Stimulated activated CD8-positive, alpha-beta memory T cell treated with anti-CD3 and anti-CD28 coated beads, Interleukin-7, amount 100 ng/mL, for 1 hour (primary cell): ENCODE data around the gene DISP3.
"Not testable (repeated sequence)": the region's sequence is repeated elsewhere in the genome, so short reads cannot be mapped to it uniquely, and the experiment has no call there.

Experiments
- DNase-seq, 2 donors: peaks; one replicate each; pipeline ENCODE4 v3.0.0-alpha.2; 2020; ENCODE audit warnings: low read depth in 2 of 2

The DISP3 gene

GRCh38 chr1:11576109-11576875, 97.3 kb downstream of the DISP3 start:
- DNase-seq = no peak

DNA sequence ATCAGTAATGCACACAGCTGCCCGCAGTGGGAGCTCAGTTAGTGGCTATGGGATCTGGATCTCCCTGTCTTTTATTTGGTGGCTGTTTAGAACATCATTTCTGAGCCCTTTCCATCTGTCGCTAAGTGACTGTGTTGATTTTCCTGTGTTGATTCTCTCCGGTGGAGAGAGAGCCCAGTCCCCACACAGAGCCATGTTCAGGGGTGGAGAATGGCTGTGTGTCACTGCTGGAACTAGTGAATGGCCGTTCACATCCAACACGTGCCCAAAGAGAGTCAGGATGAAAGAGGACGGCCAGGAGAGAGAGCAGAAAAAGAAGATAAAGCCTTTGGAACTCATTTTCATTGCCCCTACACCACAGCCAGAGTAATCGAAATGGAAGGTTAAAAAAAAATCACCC, 99.0 kb downstream of the DISP3 start:
- no peak for DNase-seq

GRCh38 chr1:11579506-11579905, 100.6 kb downstream of the DISP3 start:
- no peak for DNase-seq

DNA sequence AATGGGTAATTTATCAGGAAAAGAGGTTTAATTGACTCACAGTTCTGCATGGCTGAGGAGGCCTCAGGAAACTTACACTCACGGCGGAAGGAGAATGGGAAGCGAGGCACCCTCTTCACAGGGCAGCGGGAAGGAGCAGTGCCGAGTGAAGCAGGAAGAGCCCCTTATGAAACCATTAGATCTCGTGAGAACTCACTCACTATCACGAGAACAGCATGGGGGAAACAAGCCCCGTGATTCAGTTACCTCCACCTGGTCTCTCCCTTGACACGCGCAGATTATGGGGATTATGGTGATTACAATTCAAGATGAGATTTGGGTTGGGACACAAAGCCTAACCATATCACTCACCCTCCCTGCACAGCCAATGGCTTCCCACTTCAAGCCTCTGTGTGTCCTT, 101.1 kb downstream of the DISP3 start:
- DNase-seq = not testable (repeated sequence)

DNA sequence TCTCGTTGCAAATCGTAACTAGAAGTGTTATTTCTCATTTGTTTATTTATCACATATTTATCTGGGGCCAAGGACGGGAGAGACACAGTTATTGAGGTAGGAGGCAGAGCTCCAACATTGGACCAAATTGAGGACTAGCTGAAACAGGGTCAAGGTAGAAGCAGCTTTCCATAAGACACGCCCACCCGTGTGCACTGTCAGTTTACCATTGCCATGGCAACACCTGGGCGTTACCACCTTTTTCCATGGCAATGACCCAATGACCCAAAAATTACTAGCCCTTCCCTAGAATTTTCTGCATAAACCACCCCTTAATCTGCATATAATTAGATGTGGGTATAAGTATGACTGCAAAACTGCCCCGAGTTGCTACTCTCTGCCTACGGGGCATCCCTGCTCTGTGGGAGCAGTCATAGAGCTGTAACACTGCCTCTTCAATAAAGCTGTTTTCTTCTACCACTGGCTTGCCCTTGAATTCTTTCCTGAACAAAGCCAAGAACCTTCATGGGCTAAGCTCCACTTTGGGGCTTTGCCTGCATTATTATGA, 102.6 kb downstream of the DISP3 start:
- no peak for DNase-seq

DNA sequence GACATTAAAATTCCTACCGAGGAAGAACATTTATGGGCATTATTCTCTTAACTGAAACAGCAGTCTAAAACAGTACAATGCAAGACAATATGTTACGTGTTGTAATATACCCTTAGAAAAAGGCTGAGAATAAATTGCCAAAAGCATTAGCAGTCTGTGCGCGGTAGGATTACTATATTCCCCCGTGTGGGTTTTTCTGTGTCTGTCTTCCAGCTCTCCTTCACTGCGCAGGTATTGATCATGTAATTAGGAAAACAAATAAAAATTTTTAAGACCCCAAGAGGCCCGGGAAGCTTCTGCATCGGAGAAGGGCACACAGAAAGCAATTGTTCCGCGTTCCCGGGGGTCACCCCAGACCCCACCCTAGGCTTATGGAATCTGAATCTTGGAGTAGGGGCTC, 106.4 kb downstream of the DISP3 start:
- no peak for DNase-seq
